Measurements from ENCODE around the gene KCNJ9. TPM values are rescaled to one million over a fixed set of nuclear protein-coding genes. Genes with fewer than 3 reads are reported as not detected.
"Not testable (repeated sequence)": the region's sequence is repeated elsewhere in the genome, so short reads cannot be mapped to it uniquely, and the experiment has no call there.

KCNJ9 gene
- total and polyA plus RNA-seq, 2 of the 13 experiments (the other 11 are each of a cell fraction or from before 2014, with no cell fraction given): not detected

DNA sequence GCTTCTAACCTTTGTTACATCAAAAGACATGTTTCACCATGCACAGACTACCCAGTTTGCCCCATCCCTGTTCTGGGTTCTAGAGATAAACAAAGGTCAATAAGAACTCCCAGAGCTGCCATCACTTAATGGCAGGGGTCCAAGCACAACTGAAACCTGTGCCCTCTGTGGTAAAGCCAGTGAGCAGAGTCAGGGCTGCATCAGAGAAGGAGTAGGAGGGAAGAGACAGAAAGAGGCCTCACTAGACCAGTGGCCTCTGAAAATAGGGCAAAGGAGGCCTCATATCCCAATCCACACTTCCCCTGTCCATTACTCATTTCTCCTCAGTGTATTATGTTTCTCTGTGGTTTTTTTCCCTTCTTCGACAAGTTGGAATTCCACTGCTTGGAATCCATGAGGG lies 44.4 kb downstream of the KCNJ9 start:
- H3K4me3 ChIP-seq (replicated peaks in 1 of 3; ENCODE audit: insufficient read depth in 1 of 3, low read depth in 2 of 3, low read length in 3 of 3): no peak overlapping the region
- H3K9ac ChIP-seq (ENCODE audit: insufficient read depth, low read depth, low read length): no peak overlapping the region
- BruUV-seq (replicated peaks): no TSS peak

GRCh38 chr1:160126342-160126741 lies 45.0 kb downstream of the KCNJ9 start:
- H3K9me3 ChIP-seq (ENCODE audit: low read length); DNase-seq (ENCODE audit: low spot score); H3K27me3 ChIP-seq (ENCODE audit: control insufficient read depth in 1 of 2, insufficient read depth in 2 of 2, low read length in 2 of 2); H4K20me1 ChIP-seq (ENCODE audit: insufficient read depth, low read length); CTCF ChIA-PET (ENCODE audit: low intra/inter-chr PET ratio, low total read pairs); H3K4me2 ChIP-seq (ENCODE audit: low read depth, low read length); BruUV-seq (replicated peaks); H3K4me3 ChIP-seq (replicated peaks in 1 of 3; ENCODE audit: insufficient read depth in 1 of 3, low read depth in 2 of 3, low read length in 3 of 3); ATAC-seq; H3K36me3 ChIP-seq (replicated peaks in 1 of 2; ENCODE audit: control insufficient read depth in 1 of 2, insufficient read depth in 2 of 2, low read length in 2 of 2); H2AFZ ChIP-seq (ENCODE audit: low read length); FAIRE-seq; POLR2A ChIA-PET; H3K79me2 ChIP-seq (ENCODE audit: insufficient read depth, low read length); intact Hi-C loops (cut with micrococcal nuclease; ENCODE audit: unreplicated experiment); in situ Hi-C loops (cut with HindIII; ENCODE audit: extremely low pct_ligation_motif_present, low pct_unique_long_range_greater_than_20kb); H3K9ac ChIP-seq (ENCODE audit: insufficient read depth, low read depth, low read length); H3K27ac ChIP-seq (ENCODE audit: extremely low read length, insufficient read depth, low read length); TF ChIP-seq NR2F6 (IDR thresholded peaks at IDR 0.05): not testable (repeated sequence)
- 33% methylated on average over 4 of the region's 4 CpGs for WGBS (ENCODE audit: low lambda C conversion rate)
- peaks cover 68% of the 10 kb centered on the region for H3K4me1 ChIP-seq (ENCODE audit: insufficient read depth, low read length)
- TF ChIP-seq ZNF770 (CRISPR knock-in tag; IDR thresholded peaks at IDR 0.05) (peak; percentile 83), RCOR2 (CRISPR knock-in tag; IDR thresholded peaks at IDR 0.05) (0 out of 2 replicates have a peak, but pooled peaks have one; percentile 30), RARA (CRISPR knock-in tag; IDR thresholded peaks at IDR 0.05) (0 out of 2 replicates have a peak, but pooled peaks have one; percentile 30), NR2F1 (CRISPR knock-in tag; IDR thresholded peaks at IDR 0.05) (peak in 1 of 2 experiments; percentile 38; a peak in 1 of 4 replicates), CEBPB (IDR thresholded peaks at IDR 0.05; ENCODE audit: borderline replicate concordance, low read depth, low read length) (peak; percentile 32; the same call in 1 of the 2 replicates), FOSL2 (CRISPR knock-in tag; IDR thresholded peaks at IDR 0.05) (0 out of 2 replicates have a peak, but pooled peaks have one; percentile 19), NR2F6 (CRISPR knock-in tag; IDR thresholded peaks at IDR 0.05) (0 out of 2 replicates have a peak, but pooled peaks have one; percentile 28)

More for the DNA sequence above, 44.4 kb downstream of the KCNJ9 start:
- Histone ChIP-seq H4K20me1 (ENCODE audit: insufficient read depth, low read length) (no peaks in the 10 kb centered on the region), H3K27ac (ENCODE audit: extremely low read length, insufficient read depth, low read length) (no peak overlapping the region), H2AFZ (ENCODE audit: low read length) (no peak overlapping the region), H3K9me3 (ENCODE audit: low read length) (no peaks in the 10 kb centered on the region), H3K36me3 (replicated peaks in 1 of 2; ENCODE audit: control insufficient read depth in 1 of 2, insufficient read depth in 2 of 2, low read length in 2 of 2) (no peaks in the 10 kb centered on the region), H3K79me2 (ENCODE audit: insufficient read depth, low read length) (no peaks in the 10 kb centered on the region), H3K4me2 (ENCODE audit: low read depth, low read length) (no peak overlapping the region), H3K27me3 (ENCODE audit: control insufficient read depth in 1 of 2, insufficient read depth in 2 of 2, low read length in 2 of 2) (no peaks in the 10 kb centered on the region; a peak in 1 of 5 replicates), H3K4me1 (ENCODE audit: insufficient read depth, low read length) (peaks cover 62% of the 10 kb centered on the region)
- ChIA-PET CTCF (ENCODE audit: low intra/inter-chr PET ratio, low total read pairs) (no interaction called here), POLR2A (no interaction called here)
- ATAC-seq: no peak
- in situ Hi-C loops (cut with HindIII; ENCODE audit: extremely low pct_ligation_motif_present, low pct_unique_long_range_greater_than_20kb) (no loop called here), intact Hi-C loops (cut with micrococcal nuclease; ENCODE audit: unreplicated experiment) (no loop called here)
- no peak for DNase-seq (ENCODE audit: low spot score)
- 64% methylated on average over 1 of the region's 1 CpG for WGBS (ENCODE audit: low lambda C conversion rate)
- TF ChIP-seq NR3C1 (CRISPR knock-in tag; IDR thresholded peaks at IDR 0.05): no peak
- TF ChIP-seq FOXM1 (CRISPR knock-in tag; IDR thresholded peaks at IDR 0.05): no peak
- no peak for TF ChIP-seq NFRKB (IDR thresholded peaks at IDR 0.05)
- TF ChIP-seq, protein P1, sequence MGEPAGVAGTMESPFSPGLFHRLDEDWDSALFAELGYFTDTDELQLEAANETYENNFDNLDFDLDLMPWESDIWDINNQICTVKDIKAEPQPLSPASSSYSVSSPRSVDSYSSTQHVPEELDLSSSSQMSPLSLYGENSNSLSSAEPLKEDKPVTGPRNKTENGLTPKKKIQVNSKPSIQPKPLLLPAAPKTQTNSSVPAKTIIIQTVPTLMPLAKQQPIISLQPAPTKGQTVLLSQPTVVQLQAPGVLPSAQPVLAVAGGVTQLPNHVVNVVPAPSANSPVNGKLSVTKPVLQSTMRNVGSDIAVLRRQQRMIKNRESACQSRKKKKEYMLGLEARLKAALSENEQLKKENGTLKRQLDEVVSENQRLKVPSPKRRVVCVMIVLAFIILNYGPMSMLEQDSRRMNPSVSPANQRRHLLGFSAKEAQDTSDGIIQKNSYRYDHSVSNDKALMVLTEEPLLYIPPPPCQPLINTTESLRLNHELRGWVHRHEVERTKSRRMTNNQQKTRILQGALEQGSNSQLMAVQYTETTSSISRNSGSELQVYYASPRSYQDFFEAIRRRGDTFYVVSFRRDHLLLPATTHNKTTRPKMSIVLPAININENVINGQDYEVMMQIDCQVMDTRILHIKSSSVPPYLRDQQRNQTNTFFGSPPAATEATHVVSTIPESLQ (CRISPR knock-in tag; conservative IDR thresholded peaks at IDR 0.05): no peak
- TF ChIP-seq DMAP1 (CRISPR knock-in tag; IDR thresholded peaks at IDR 0.05): no peak
- no peak for TF ChIP-seq ZNF224 (CRISPR knock-in tag; IDR thresholded peaks at IDR 0.05)
- no peak for FAIRE-seq
